ENCODE data around the gene CECR2.

GRCh38 chr22:17370026-17370765 is 936 bp downstream of the CECR2 start:
- TF ChIP-seq, protein P1, sequence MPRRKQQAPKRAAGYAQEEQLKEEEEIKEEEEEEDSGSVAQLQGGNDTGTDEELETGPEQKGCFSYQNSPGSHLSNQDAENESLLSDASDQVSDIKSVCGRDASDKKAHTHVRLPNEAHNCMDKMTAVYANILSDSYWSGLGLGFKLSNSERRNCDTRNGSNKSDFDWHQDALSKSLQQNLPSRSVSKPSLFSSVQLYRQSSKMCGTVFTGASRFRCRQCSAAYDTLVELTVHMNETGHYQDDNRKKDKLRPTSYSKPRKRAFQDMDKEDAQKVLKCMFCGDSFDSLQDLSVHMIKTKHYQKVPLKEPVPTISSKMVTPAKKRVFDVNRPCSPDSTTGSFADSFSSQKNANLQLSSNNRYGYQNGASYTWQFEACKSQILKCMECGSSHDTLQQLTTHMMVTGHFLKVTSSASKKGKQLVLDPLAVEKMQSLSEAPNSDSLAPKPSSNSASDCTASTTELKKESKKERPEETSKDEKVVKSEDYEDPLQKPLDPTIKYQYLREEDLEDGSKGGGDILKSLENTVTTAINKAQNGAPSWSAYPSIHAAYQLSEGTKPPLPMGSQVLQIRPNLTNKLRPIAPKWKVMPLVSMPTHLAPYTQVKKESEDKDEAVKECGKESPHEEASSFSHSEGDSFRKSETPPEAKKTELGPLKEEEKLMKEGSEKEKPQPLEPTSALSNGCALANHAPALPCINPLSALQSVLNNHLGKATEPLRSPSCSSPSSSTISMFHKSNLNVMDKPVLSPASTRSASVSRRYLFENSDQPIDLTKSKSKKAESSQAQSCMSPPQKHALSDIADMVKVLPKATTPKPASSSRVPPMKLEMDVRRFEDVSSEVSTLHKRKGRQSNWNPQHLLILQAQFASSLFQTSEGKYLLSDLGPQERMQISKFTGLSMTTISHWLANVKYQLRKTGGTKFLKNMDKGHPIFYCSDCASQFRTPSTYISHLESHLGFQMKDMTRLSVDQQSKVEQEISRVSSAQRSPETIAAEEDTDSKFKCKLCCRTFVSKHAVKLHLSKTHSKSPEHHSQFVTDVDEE (CRISPR knock-in tag; IDR thresholded peaks at IDR 0.05) = no peak
- TF ChIP-seq, protein P2, sequence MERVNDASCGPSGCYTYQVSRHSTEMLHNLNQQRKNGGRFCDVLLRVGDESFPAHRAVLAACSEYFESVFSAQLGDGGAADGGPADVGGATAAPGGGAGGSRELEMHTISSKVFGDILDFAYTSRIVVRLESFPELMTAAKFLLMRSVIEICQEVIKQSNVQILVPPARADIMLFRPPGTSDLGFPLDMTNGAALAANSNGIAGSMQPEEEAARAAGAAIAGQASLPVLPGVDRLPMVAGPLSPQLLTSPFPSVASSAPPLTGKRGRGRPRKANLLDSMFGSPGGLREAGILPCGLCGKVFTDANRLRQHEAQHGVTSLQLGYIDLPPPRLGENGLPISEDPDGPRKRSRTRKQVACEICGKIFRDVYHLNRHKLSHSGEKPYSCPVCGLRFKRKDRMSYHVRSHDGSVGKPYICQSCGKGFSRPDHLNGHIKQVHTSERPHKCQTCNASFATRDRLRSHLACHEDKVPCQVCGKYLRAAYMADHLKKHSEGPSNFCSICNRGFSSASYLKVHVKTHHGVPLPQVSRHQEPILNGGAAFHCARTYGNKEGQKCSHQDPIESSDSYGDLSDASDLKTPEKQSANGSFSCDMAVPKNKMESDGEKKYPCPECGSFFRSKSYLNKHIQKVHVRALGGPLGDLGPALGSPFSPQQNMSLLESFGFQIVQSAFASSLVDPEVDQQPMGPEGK (CRISPR knock-in tag; IDR thresholded peaks at IDR 0.05; ENCODE audit: borderline replicate concordance) = no peak
- TF ChIP-seq, protein P3, sequence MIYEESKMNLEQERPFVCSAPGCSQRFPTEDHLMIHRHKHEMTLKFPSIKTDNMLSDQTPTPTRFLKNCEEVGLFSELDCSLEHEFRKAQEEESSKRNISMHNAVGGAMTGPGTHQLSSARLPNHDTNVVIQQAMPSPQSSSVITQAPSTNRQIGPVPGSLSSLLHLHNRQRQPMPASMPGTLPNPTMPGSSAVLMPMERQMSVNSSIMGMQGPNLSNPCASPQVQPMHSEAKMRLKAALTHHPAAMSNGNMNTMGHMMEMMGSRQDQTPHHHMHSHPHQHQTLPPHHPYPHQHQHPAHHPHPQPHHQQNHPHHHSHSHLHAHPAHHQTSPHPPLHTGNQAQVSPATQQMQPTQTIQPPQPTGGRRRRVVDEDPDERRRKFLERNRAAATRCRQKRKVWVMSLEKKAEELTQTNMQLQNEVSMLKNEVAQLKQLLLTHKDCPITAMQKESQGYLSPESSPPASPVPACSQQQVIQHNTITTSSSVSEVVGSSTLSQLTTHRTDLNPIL (CRISPR knock-in tag; IDR thresholded peaks at IDR 0.05; ENCODE audit: low read depth) = no peak
- TF ChIP-seq ARNTL (CRISPR knock-in tag; IDR thresholded peaks at IDR 0.05; ENCODE audit: borderline replicate concordance, low read depth) (no peak), RARB (CRISPR knock-in tag; IDR thresholded peaks at IDR 0.05) (no peak), TOX (CRISPR knock-in tag; IDR thresholded peaks at IDR 0.05; ENCODE audit: borderline replicate concordance) (no peak)

Data from SK-N-SH treated with all-trans-retinoic acid at 6 μM for 48 hours (cell line).